Nephron (organoid): Measurements from ENCODE around the gene SORBS1.

Source experiments
- H3K27ac Mint-ChIP-seq, 3 experiments: 2 replicates each; pipeline ENCODE4 v1.8.0; 2020; ENCODE audit warnings: mixed read lengths in 3 of 3, mild to moderate bottlenecking in 2 of 3, moderate library complexity in 1 of 3
- H3K27me3 Mint-ChIP-seq: 2 replicates; pipeline ENCODE4 v1.8.0; 2021; ENCODE audit warnings: low read depth, mild to moderate bottlenecking, moderate library complexity, mixed read lengths
- H3K36me3 Mint-ChIP-seq: 2 replicates; pipeline ENCODE4 v1.8.0; 2020; ENCODE audit warnings: low read depth, mixed read lengths
- H3K4me1 Mint-ChIP-seq: 2 replicates; pipeline ENCODE4 v1.8.0; 2020; ENCODE audit warnings: mixed read lengths
- H3K4me3 Mint-ChIP-seq, 3 experiments: 2 replicates each; pipeline ENCODE4 v1.8.0; 2020; ENCODE audit warnings: mild to moderate bottlenecking in 3 of 3, mixed read lengths in 3 of 3, moderate library complexity in 2 of 3
- H3K9me3 Mint-ChIP-seq: 2 replicates; pipeline ENCODE4 v1.8.0; 2020; ENCODE audit warnings: mixed read lengths
- CTCF ChIP-seq, 3 experiments: fragments of 200-600 bp; sonication (generic); IDR thresholded peaks; one replicate each; pipeline ENCODE4 v1.5.0; 2021; ENCODE audit warnings: antibody characterized with exemption in 3 of 3; ENCODE audit not compliant: unreplicated experiment in 3 of 3

Gene SORBS1

GRCh38 chr10:95506056-95506737 is 55.0 kb downstream of the SORBS1 start:
- Mint-ChIP-seq H3K27ac (peak overlapping the region; percentile 81 to 98 (median 94)), H3K27me3 (no peaks in the 10 kb centered on the region), H3K4me3 (peak overlapping the region in 2 of 3 experiments; percentile 53 to 55), H3K4me1 (peaks cover 69% of the 10 kb centered on the region), H3K9me3 (no peaks in the 10 kb centered on the region), H3K36me3 (no peaks in the 10 kb centered on the region)
- TF ChIP-seq CTCF (IDR thresholded peaks at IDR 0.05; ENCODE audit: unreplicated experiment in 3 of 3): no peak

- Mint-ChIP-seq H3K4me1 (peaks cover 68% of the 10 kb centered on the region), H3K4me3 (no peak overlapping the region)
These were observed 55.5 kb downstream of the SORBS1 start for GRCh38 chr10:95505641-95506040.

GRCh38 chr10:95505084-95505610 is 56.0 kb downstream of the SORBS1 start:
- H3K4me1 Mint-ChIP-seq: peaks cover 71% of the 10 kb centered on the region
- H3K27ac Mint-ChIP-seq: peak overlapping the region; percentile 21 to 98 (median 94)
- H3K9me3 Mint-ChIP-seq: no peaks in the 10 kb centered on the region
- no peak overlapping the region for H3K4me3 Mint-ChIP-seq
- no peaks in the 10 kb centered on the region for H3K36me3 Mint-ChIP-seq
- no peaks in the 10 kb centered on the region for H3K27me3 Mint-ChIP-seq
- no peak for TF ChIP-seq CTCF (IDR thresholded peaks at IDR 0.05; ENCODE audit: unreplicated experiment in 3 of 3)

More at GRCh38 chr10:95505641-95506040, 55.5 kb downstream of the SORBS1 start:
- Mint-ChIP-seq H3K9me3 (no peaks in the 10 kb centered on the region), H3K27me3 (no peaks in the 10 kb centered on the region), H3K36me3 (no peaks in the 10 kb centered on the region), H3K27ac (peak overlapping the region; percentile 21 to 98 (median 94))
- no peak for TF ChIP-seq CTCF (IDR thresholded peaks at IDR 0.05; ENCODE audit: unreplicated experiment in 3 of 3)

- Mint-ChIP-seq H3K27me3 (no peaks in the 10 kb centered on the region), H3K36me3 (no peaks in the 10 kb centered on the region), H3K4me3 (no peak overlapping the region), H3K4me1 (peaks cover 72% of the 10 kb centered on the region), H3K27ac (peak overlapping the region in 2 of 3 experiments; percentile 94 to 98), H3K9me3 (no peaks in the 10 kb centered on the region)
- no peak for TF ChIP-seq CTCF (IDR thresholded peaks at IDR 0.05; ENCODE audit: unreplicated experiment in 3 of 3)
These were observed 56.9 kb downstream of the SORBS1 start for GRCh38 chr10:95504246-95504691.

- H3K27ac Mint-ChIP-seq: peak overlapping the region in 2 of 3 experiments; percentile 94 to 98
- H3K4me3 Mint-ChIP-seq: no peak overlapping the region
- no peak for TF ChIP-seq CTCF (IDR thresholded peaks at IDR 0.05; ENCODE audit: unreplicated experiment in 3 of 3)
- peaks cover 64% of the 10 kb centered on the region for H3K4me1 Mint-ChIP-seq
- H3K9me3 Mint-ChIP-seq: no peaks in the 10 kb centered on the region
- H3K36me3 Mint-ChIP-seq: no peaks in the 10 kb centered on the region
- H3K27me3 Mint-ChIP-seq: no peaks in the 10 kb centered on the region
These were observed 57.6 kb downstream of the SORBS1 start for GRCh38 chr10:95503526-95503925.

GRCh38 chr10:95503001-95503400 is 58.2 kb downstream of the SORBS1 start:
- Mint-ChIP-seq H3K9me3 (no peaks in the 10 kb centered on the region), H3K4me3 (peak overlapping the region in 1 of 3 experiments; percentile 1), H3K36me3 (no peaks in the 10 kb centered on the region), H3K27me3 (no peaks in the 10 kb centered on the region), H3K4me1 (peaks cover 64% of the 10 kb centered on the region), H3K27ac (peak overlapping the region; percentile 38 to 94 (median 78))
- no peak for TF ChIP-seq CTCF (IDR thresholded peaks at IDR 0.05; ENCODE audit: unreplicated experiment in 3 of 3)
